HG02885 (cell line): Measurements from ENCODE around the gene EIF4EBP2.
A peak's percentile ranks its signal among the peaks of the same experiment; 100 is the strongest.

Experiments
- ATAC-seq: cut with Tn5 transposase; IDR thresholded peaks from one replicate; pipeline ENCODE4 v1.9.1; 2021; ENCODE audit warnings: mild to moderate bottlenecking; ENCODE audit not compliant: unreplicated experiment, poor library complexity

The EIF4EBP2 gene

DNA sequence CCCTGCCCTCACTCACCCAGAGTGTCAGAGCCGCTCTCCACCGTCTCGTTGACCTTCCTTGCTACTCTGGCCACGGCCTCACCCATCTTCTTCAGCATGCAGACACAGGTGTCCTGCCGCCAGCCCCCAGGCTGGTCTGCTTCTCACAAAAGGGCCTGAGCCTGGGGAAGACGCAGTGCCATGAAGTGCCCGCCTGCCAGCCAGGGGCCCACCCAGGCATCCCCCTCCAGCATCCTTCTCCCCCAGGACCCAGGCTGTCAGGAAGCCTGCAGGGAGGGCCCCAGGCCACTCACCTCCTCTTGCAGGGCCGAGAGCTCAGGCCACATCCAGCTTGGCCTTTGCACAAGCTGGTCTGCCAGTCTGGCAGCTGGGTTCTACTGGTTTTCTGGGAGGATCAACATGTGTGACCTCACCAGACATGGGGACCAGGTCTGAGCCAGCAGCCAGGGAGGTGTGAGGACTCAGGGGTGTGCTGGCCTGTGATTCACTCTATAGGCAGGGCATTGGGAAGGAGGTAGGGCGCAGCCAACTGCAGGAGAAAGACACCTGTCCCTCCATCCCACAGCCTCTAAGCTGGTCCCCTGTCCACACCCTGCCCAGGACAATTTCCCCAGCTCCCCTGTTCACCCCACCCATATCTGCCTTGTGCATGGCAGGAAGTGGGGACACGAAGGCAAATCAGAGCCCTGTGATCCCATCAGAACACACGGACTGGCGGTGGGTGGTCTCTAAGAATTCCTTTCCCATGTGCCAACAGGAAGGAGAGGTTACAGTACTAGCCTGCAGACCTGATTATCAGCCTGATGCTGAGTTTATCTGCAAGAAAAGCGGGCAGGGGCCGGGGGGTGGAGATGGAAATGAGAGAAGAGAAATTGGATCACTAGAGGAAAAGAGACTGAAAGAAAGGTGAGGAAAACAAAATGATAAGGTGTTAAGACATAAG is 27.2 kb upstream of the EIF4EBP2 start:
- no peak for ATAC-seq

DNA sequence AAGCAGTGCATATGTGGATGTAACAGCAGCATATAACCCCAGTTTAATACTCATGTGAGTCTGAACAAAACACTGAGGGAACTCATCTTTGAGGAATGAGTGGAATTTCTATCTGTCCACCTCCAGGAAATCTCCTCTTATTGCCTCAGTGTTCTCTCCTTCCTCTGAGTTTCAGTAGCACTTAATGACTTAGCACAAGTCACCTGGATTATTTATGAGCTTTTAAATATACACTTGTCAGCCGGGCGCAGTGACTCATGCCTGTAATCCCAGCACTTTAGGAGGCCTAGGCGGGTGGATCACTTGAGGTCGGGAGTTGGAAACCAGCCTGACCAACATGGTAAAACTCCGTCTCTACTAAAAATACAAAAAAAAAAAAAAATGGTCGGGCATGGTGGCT is 25.8 kb upstream of the EIF4EBP2 start:
- ATAC-seq, result no peak

DNA sequence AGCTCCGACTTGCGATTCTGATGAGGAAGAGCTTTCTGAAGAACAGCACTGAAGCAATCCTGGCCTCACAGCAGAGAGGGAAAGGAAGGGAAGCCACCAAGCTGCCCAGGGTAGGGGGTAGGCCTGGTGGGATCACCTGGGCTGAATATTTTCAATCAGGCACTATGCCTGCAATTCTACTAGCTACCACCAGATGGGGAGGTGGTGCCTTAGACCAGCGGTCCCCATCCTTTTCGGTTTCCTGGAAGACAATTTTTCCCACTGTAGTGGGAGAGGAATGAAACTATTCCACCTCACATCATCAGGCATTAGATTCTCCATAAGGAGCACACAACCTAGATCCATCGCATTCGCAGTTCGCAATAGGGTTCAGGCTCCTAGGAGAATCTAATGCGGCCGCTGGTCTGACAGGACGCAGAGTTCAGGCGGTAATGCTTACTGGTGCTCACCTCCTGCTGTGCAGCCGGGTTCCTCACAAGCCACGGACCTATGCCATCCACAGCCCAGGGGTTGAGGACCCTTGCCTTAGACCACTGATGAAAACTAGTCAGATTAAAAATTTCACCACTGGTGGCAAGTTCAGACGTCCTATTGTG is 24.3 kb upstream of the EIF4EBP2 start:
- ATAC-seq, result no peak

DNA sequence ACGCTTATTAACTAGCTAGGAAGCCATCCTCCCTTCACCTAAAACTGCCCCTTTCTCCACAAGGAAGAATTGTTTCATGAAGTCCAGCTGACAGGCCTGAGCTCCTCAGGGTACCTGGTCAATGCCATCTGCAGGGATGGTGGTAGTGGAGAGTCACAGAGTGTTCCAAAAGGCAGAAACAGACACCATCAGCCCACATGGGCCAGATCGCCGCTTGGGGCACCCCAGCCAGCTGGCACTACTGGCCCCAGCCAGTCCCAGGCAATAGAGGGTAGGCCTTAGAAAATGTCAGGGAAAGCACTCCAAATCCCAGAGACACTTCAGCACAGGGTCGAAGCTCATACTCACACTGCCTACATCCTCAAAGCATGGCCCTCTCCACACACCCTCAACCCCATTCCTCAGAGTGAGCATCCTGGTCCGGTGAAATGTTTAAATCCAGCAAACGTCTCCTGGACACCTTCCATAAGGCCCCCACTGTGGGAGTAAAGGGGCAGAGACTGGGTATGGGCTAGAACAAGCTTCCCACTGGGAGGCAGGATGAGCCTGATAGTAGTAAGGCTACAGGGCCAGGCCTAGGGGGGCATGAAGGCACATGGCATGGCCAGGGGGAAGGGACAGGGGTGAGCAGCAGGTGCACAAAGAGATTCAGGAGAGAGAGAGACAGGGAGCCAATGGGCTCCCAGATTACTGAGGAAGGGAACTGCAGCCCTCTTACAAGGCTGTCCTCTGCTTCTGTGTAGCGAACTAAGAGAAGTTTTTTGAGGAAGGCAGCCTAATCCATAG is 23.4 kb upstream of the EIF4EBP2 start:
- ATAC-seq, result no peak

DNA sequence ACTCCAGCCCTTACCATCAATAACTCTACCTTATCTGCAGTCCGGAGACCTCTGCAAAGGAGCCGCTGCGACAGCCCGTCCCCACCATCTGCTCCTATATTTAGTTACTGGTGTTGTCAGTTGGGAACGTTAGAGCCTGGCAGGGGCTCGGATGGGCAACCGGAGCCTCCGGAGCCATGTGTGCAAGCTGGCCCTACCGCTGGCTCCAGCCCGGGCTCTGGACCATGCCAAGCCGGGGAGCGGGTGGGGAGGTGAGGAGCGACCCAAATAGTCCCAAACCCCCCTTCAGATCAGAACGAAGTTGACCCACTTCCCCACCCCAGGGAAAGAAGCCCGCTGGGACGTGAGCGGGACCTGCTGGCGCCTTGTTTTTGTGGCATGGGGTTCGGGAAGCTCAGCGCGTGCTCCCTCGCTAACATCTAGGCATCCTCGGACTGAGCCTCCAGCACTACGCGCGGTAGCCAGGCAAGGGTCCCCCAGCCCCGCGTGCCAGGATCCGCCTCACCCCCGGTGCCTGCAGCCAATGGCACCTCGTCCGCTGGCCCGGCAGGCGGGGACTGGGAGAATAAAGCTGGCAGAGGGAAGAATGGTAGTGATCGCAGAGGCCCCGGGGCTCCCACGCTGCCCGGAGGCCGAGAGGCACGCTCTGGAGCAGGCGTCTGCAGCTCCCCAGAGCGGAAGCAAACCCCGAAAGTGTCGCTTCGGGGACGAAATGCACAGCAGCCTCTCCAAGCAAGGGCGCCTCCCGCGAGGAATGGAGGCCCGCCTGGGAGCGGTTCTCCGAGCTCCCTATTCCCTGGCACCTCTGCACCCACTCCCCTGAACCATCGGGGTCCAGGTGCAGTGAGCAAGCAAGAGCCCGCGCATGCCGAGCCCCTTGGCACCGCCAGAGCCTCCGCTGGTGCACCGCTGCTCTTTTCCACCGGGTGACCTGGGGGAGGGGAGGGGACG is 22.2 kb upstream of the EIF4EBP2 start:
- ATAC-seq, result peak; percentile 47

DNA sequence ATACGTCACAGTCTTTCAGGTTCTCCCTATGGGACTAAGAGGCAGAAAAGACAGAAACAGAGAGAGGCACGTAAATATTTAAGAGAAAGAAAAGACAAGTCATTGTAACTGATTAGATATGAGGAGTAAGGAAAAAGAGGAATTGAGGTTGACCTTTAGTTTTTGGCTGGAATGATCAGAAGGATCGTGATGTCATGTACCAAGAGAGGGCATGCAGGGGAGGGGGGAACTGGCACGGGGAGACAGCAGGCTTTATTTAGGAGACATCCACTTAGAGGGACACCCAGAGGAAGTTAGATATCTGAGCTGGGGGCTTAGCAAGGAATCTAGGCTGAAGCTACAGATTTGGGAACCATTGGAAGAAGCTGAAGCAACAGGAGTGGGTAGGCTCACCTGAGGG is 12.3 kb upstream of the EIF4EBP2 start:
- no peak for ATAC-seq

GRCh38 chr10:70396140-70396539 is 7.8 kb upstream of the EIF4EBP2 start:
- no peak for ATAC-seq

DNA sequence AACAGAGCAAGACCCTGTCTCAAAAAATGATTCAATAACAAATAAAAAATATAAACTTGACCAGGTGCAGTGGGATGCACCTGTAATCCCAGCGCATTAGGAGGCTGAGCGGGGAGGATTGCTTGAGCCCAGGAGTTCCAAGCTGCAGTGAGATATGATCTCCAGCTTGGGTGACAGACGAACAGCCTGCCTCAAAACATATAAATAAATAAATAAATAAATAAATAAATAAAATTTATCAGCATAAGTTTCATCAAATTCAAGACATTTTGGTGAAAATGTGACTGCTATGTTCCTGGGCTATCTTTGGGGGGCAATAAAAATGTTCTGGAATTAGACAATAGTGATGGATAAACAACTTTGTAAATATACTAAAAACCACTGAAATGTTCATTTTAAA is 4.8 kb upstream of the EIF4EBP2 start:
- ATAC-seq, result no peak

DNA sequence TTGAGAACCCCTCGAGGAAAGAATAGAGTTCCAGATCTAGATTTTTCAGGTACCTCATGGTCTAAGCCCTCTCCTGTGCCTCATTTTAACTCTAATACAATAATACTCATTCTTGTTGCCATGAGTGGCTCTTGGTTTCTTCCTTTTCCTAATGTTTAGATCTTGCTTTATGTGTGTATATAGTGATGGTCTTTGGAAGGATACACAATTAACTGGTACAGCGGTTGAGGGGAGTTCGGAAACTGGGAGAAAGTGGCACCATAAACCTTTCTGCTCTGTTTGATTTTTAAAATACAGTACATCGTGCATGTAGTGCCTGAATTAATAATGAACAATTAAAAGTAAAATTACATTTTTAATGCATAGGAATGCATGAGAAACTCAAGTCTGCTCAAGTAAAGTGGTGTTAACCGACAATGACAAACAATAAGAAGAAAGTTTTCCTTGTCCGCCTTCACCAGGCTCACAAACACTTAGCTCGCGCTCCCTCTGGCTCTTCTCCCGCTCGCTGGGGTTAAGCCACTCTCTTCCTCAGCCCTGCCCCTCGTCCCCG is 386 bp upstream of the EIF4EBP2 start:
- no peak for ATAC-seq

DNA sequence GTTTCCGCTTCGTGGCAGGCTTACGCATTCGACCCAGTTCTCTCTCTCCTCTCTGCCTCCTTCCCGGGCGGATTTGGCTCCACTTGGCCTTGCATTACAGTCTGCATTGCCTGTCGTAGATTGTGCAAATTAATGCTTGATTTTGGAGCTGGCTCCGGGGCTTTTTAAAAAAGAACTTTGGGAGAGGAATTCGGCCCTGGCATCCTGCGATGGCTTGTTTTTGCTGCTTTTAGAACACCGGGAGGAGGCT is 767 bp downstream of the EIF4EBP2 start:
- ATAC-seq, result no peak

DNA sequence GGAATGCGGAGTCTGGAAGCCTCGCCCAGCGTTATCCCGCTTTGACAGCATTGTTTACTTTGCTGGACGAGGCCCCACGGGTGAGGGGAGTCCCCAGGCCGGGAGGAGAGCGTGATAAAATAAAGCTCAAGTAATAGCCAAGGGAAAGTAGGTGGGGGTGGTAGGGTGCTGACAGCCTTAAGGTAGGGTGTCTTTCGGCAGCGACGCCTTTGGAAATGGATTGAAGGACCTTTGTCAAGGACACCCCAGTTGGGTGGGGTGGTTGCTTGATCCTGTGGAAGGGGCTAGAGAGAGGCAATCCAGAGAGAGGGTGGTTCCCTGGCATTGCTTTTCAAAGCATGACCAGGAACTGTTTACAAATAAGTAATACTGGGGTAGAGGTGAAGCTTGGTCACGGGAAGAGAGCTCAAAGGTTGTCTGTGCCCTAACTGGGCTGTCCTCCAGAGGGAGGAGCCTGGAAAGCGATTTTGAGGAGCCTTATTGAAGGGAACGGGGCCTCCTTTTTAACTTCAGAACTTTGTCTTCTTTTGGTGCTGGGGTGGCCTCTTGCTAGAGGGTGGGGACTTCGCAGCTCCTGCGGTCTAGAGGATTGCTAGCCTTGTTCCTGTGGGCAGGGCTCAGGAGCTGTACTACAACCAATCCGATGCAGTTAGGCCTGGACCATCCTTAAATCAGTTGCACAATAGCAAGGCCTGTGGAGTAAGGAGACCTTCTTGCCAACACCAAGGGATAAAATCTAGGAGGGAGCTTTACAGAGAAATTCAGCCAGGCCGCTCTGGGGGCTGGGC is 1.3 kb downstream of the EIF4EBP2 start:
- peak; percentile 45 for ATAC-seq

GRCh38 chr10:70409772-70410171 is 5.8 kb downstream of the EIF4EBP2 start:
- ATAC-seq, result no peak

GRCh38 chr10:70410608-70411007 is 6.7 kb downstream of the EIF4EBP2 start:
- no peak for ATAC-seq

DNA sequence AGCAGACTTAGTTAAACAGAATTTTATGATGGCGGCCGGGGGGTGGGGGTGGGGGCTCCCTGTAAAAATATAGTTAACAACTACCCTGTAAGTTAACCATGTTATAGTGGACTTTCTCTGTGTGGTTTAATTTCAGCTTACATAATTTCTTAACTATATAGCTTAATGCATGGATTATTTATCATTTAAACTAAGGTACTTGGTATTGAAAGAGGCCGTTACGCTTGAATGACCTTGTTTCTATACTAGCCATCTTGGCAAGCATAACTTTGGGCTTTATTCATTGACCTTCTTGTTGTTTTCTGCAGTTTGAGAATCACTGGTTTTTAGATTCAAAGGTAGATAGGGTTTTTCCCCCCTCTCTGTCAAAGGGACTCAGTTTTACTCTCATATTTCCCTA is 8.4 kb downstream of the EIF4EBP2 start:
- no peak for ATAC-seq

GRCh38 chr10:70417568-70417967 is 13.6 kb downstream of the EIF4EBP2 start:
- no peak for ATAC-seq

GRCh38 chr10:70418229-70418628 is 14.3 kb downstream of the EIF4EBP2 start:
- ATAC-seq, result no peak

DNA sequence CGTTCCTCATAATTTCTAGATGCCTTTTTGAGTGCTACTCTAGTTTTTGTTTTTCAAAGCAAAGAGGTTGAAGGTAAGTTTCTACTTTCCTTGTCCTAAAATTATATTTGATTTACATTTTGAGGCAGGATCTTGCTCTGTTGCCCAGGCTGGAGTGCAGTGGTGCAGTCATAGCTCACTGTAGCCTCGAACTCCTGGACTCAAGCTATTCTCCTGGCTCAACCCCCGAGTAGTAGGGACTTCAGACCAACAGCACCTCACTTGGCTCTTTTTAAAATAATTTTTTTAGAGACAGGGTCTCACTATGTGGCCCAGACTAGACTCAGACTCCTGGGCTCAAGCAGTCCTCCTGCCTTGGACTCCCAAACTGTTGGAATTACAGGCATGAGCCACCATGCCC is 14.8 kb downstream of the EIF4EBP2 start:
- ATAC-seq, result no peak

GRCh38 chr10:70424320-70424719 is 20.4 kb downstream of the EIF4EBP2 start:
- ATAC-seq, result no peak

DNA sequence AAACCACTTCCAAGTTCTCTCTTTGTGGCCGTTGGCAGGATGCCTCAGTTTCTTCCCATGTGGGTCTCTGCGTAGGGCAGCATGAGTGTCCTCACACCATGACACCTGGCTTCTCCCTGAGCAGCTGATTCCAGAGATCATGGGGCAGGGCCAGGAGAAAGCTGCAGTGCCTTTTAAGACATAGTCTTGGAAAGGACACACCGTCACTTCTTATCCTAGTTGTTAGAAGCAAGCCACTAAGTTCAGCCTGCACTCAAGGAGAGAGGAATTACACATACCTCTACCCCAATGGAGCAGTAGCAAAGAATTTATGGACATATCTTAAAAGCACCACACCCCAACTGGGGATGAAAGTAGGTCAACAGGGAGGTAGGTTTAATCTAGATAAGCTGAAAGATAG is 21.2 kb downstream of the EIF4EBP2 start:
- no peak for ATAC-seq
